ENCODE measurements around the gene AMMECR1L. TPM values are rescaled to one million over a fixed set of nuclear protein-coding genes. Genes with fewer than 3 reads are reported as not detected.

The AMMECR1L gene
- total RNA-seq, 2 donors from 2014 or later, result 21.7 to 22.0 TPM

DNA sequence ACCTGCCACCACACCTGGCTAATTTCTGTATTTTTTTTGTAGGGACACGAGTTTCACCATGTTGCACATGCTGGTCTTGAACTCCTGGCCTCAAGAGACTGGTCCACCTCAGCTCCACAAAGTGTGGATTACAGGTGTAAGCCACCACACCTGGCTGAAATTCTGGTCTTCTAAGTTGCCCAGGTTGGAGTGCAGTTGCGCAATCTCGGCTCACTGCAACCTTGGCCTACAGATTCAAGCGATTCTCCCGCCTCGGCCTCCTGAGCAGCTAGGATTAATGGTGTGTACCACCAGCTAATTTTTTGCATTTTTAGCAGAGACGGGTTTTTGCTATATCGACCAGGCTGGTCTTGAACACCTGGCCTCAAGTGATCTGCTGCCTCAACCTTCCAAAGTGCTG is 33.4 kb downstream of the AMMECR1L start:
- Mint-ChIP-seq H3K27me3 (ENCODE audit: insufficient read depth) (no peaks in the 10 kb centered on the region), H3K9me3 (no peaks in the 10 kb centered on the region), H3K27ac (no peak overlapping the region), H3K36me3 (ENCODE audit: low read depth) (peaks cover 56% of the 10 kb centered on the region), H3K4me3 (no peak overlapping the region), H3K4me1 (peaks cover 10% of the 10 kb centered on the region)
- TF ChIP-seq, protein P1, sequence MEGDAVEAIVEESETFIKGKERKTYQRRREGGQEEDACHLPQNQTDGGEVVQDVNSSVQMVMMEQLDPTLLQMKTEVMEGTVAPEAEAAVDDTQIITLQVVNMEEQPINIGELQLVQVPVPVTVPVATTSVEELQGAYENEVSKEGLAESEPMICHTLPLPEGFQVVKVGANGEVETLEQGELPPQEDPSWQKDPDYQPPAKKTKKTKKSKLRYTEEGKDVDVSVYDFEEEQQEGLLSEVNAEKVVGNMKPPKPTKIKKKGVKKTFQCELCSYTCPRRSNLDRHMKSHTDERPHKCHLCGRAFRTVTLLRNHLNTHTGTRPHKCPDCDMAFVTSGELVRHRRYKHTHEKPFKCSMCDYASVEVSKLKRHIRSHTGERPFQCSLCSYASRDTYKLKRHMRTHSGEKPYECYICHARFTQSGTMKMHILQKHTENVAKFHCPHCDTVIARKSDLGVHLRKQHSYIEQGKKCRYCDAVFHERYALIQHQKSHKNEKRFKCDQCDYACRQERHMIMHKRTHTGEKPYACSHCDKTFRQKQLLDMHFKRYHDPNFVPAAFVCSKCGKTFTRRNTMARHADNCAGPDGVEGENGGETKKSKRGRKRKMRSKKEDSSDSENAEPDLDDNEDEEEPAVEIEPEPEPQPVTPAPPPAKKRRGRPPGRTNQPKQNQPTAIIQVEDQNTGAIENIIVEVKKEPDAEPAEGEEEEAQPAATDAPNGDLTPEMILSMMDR (conservative IDR thresholded peaks at IDR 0.05), result no peak
- peaks cover 54% of the 10 kb centered on the region for H3K36me3 ChIP-seq (ENCODE audit: control insufficient read depth, insufficient read depth, low read length)
- no peak overlapping the region for H3K9ac ChIP-seq (ENCODE audit: extremely low read depth, low read length, poor library complexity, severe bottlenecking)
- H3K27me3 ChIP-seq (ENCODE audit: control insufficient read depth, insufficient read depth, low read length, poor library complexity, severe bottlenecking), result no peaks in the 10 kb centered on the region
- H3K4me1 ChIP-seq (ENCODE audit: control insufficient read depth, insufficient read depth, low read length), result no peaks in the 10 kb centered on the region
- no peak overlapping the region for H3K27ac ChIP-seq (ENCODE audit: low read depth, low read length)
- 97% methylated on average over 8 of the region's 8 CpGs for WGBS, 2 experiments (ENCODE audit: insufficient coverage in 1 of 2, insufficient read length in 1 of 2)
- no peak overlapping the region for H3K4me3 ChIP-seq (ENCODE audit: low read length)
- DNase-seq, result no peak
- no peaks in the 10 kb centered on the region for H3K9me3 ChIP-seq (ENCODE audit: control insufficient read depth, low read length)

DNA sequence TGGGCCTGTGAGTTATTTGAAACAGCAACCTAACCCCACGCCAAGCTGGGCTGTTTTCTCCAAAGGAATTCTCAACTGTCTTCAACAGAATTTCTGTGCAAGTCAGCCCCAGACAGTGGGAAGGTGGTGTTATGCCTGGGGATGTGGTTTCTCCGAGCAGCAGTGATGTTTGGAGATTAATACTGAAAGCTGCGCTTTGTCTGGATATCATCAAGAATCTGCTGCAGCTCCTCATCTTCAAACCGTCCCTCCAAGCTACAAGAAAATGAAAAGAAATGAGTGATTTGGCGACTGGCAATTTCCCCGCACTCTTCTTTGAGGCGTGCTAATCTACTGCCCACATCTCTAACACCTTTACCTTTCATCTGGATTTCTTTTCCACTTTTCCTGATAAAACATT is 37.8 kb downstream of the AMMECR1L start:
- TF ChIP-seq, protein P1 (conservative IDR thresholded peaks at IDR 0.05), result no peak
- no peak overlapping the region for H3K9ac ChIP-seq (ENCODE audit: extremely low read depth, low read length, poor library complexity, severe bottlenecking)
- H3K27ac ChIP-seq (ENCODE audit: low read depth, low read length), result no peak overlapping the region
- Mint-ChIP-seq H3K9me3 (no peaks in the 10 kb centered on the region), H3K4me3 (no peak overlapping the region), H3K27ac (no peak overlapping the region), H3K27me3 (ENCODE audit: insufficient read depth) (no peaks in the 10 kb centered on the region), H3K36me3 (ENCODE audit: low read depth) (peaks cover 75% of the 10 kb centered on the region), H3K4me1 (no peaks in the 10 kb centered on the region)
- no peaks in the 10 kb centered on the region for H3K9me3 ChIP-seq (ENCODE audit: control insufficient read depth, low read length)
- peaks cover 75% of the 10 kb centered on the region for H3K36me3 ChIP-seq (ENCODE audit: control insufficient read depth, insufficient read depth, low read length)
- H3K4me3 ChIP-seq (ENCODE audit: low read length), result no peak overlapping the region
- H3K4me1 ChIP-seq (ENCODE audit: control insufficient read depth, insufficient read depth, low read length), result no peaks in the 10 kb centered on the region
- DNase-seq, result no peak
- 98% methylated on average over 6 to 7 of the region's 7 CpGs for WGBS, 2 experiments (ENCODE audit: insufficient coverage in 1 of 2, insufficient read length in 1 of 2)
- H3K27me3 ChIP-seq (ENCODE audit: control insufficient read depth, insufficient read depth, low read length, poor library complexity, severe bottlenecking), result no peaks in the 10 kb centered on the region

DNA sequence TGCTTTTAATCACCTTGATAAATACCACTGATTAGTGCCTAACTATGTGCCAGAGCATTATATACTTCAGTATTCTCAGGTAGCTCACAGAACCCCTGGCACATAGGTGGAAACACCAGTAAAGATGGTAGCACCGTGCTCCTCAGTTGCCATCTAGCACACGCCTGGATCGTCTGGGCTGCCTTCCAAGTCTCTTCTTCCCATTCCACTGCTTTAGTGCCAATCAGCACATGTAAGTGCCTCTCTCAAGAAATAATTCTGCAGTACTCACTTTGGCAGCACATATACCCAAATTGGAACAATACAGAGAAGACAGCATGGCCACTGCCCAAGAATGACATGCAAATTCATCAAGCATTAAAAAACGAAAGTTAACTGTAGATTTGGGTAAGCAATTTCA is 40.8 kb downstream of the AMMECR1L start:
- DNase-seq, result no peak
- no peak overlapping the region for H3K27ac ChIP-seq (ENCODE audit: low read depth, low read length)
- H3K4me1 ChIP-seq (ENCODE audit: control insufficient read depth, insufficient read depth, low read length), result no peaks in the 10 kb centered on the region
- no peaks in the 10 kb centered on the region for H3K9me3 ChIP-seq (ENCODE audit: control insufficient read depth, low read length)
- H3K27me3 Mint-ChIP-seq (ENCODE audit: insufficient read depth), result no peaks in the 10 kb centered on the region
- H3K4me3 Mint-ChIP-seq, result no peak overlapping the region
- 93 to 100% methylated on average over 3 to 4 of the region's 4 CpGs for WGBS, 2 experiments (ENCODE audit: insufficient coverage in 1 of 2, insufficient read length in 1 of 2)
- H3K36me3 Mint-ChIP-seq (ENCODE audit: low read depth), result peaks cover 49% of the 10 kb centered on the region
- no peak overlapping the region for H3K9ac ChIP-seq (ENCODE audit: extremely low read depth, low read length, poor library complexity, severe bottlenecking)
- H3K27me3 ChIP-seq (ENCODE audit: control insufficient read depth, insufficient read depth, low read length, poor library complexity, severe bottlenecking), result no peaks in the 10 kb centered on the region
- H3K4me1 Mint-ChIP-seq, result no peaks in the 10 kb centered on the region
- H3K27ac Mint-ChIP-seq, result no peak overlapping the region
- H3K9me3 Mint-ChIP-seq, result no peaks in the 10 kb centered on the region
- H3K4me3 ChIP-seq (ENCODE audit: low read length), result no peak overlapping the region
- TF ChIP-seq, protein P1 (conservative IDR thresholded peaks at IDR 0.05), result no peak
- H3K36me3 ChIP-seq (ENCODE audit: control insufficient read depth, insufficient read depth, low read length), result peaks cover 47% of the 10 kb centered on the region
